Coronary artery (tissue), 2 donors: ENCODE data around the gene ZGLP1.

Experiments used
- DNase-seq: peaks from one replicate; pipeline ENCODE4 v3.0.0-alpha.2; 2017; ENCODE audit warnings: low spot score
- H3K27ac ChIP-seq, 2 donors: fragments of 200-600 bp; sonication (generic); one replicate each; pipeline ENCODE4 v1.5.1; 2016 to 2019
- H3K4me3 ChIP-seq: fragments of 200-600 bp; sonication (generic); 2 replicates; pipeline ENCODE4 v1.5.1; 2016; ENCODE audit warnings: mild to moderate bottlenecking, moderate library complexity
- TF ChIP-seq, protein P1 (sequence below): fragments of 200-600 bp; sonication (generic); IDR thresholded peaks from one replicate; pipeline ENCODE4 v1.5.1; 2019; ENCODE audit warnings: antibody characterized with exemption

ZGLP1 gene

DNA sequence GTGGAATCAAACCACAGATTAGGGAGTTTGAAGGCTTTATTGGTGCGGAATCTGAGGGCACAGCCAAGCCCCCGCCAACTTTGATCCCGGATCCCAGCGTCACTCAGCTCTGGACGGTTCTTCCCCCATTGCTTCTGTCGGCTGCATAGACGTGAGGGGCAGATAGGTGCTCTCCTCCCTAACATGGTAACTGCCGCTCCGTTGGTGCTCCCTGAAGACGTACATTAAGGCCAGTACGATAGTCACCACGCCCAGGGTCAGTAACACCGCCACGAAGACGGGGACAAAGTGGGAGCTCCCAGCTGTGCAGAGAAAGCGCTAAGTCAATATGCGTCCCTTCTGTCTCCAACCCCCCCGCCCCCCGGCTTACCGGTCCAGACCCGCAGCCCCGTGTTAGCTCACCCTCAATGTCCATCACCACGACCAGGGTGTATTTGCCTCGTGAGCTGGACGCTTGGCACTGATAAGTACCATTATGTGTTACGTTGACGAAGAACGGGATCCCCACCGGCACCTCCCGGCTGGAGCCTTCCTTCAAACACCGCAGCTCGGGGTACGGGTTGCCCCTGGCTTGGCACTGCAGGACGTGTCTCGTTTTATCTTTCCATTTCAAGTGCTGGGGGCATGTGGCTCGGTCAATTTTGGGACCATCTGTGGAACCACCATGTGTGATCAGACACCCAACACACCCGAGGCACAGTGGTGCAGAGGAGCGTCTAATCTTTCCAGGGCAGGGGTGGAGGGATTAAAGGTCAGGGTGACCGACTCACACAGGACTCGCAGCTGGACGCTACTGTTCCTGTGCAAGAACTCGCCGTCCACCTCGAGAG, 24.4 kb upstream of the ZGLP1 start:
- TF ChIP-seq, protein P1, sequence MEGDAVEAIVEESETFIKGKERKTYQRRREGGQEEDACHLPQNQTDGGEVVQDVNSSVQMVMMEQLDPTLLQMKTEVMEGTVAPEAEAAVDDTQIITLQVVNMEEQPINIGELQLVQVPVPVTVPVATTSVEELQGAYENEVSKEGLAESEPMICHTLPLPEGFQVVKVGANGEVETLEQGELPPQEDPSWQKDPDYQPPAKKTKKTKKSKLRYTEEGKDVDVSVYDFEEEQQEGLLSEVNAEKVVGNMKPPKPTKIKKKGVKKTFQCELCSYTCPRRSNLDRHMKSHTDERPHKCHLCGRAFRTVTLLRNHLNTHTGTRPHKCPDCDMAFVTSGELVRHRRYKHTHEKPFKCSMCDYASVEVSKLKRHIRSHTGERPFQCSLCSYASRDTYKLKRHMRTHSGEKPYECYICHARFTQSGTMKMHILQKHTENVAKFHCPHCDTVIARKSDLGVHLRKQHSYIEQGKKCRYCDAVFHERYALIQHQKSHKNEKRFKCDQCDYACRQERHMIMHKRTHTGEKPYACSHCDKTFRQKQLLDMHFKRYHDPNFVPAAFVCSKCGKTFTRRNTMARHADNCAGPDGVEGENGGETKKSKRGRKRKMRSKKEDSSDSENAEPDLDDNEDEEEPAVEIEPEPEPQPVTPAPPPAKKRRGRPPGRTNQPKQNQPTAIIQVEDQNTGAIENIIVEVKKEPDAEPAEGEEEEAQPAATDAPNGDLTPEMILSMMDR, result no peak
- no peak for DNase-seq

DNA sequence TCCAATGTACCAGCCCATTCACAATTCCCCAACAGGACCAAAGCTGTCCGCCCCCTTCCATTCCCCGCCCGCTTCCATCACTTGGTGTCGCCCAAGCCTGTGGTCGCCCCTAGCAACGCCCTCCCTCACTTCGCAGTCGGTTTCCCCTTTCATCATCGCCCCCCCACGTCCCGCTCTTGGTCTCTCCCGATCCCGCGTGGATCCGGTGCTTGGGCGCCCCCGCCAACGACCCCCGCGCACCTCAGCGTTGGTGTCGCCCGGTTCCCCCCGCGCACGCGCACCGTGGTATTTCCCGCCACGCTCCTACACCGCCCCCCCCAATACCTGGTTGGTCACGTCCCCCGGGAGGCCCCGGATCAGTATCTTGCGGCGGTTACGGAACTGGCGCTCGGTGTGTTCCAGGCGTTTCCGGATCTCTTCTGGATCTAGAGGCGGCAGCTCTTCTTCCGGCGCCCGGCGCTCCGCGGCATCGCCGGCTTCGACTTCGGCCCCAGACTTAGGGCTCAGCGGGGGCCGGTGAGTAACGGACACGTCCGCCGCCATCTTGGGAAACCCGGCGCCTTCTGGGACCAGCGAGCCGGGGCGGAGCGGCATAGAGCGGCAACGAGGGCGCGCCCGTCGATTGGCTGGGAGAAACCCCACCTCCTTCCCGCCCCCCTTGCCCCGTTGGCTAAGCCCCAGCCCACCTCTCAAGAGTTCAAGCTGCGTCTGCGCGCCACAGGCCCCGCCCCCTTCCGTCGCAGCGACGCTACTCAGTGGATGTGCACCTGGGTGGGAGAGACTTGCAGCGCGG, 23.5 kb upstream of the ZGLP1 start, which contains the start of gene RAVER1:
Gene RAVER1, minus strand, starts transcription at position 565 of the 793 bp plus-strand sequence. Its CDS starts 22 bp downstream, at position 543.
- TF ChIP-seq, protein P1, result no peak
- Histone ChIP-seq H3K27ac (peak within 1 kb of the TSS; percentile 84 to 95), H3K4me3 (peak within 1 kb of the TSS; percentile 86)
- DNase-seq, result peak; percentile 97

More for the DNA sequence above, 24.4 kb upstream of the ZGLP1 start:
- peak overlapping the region; percentile 86 for H3K4me3 ChIP-seq
- peak overlapping the region; percentile 84 to 95 for H3K27ac ChIP-seq

DNA sequence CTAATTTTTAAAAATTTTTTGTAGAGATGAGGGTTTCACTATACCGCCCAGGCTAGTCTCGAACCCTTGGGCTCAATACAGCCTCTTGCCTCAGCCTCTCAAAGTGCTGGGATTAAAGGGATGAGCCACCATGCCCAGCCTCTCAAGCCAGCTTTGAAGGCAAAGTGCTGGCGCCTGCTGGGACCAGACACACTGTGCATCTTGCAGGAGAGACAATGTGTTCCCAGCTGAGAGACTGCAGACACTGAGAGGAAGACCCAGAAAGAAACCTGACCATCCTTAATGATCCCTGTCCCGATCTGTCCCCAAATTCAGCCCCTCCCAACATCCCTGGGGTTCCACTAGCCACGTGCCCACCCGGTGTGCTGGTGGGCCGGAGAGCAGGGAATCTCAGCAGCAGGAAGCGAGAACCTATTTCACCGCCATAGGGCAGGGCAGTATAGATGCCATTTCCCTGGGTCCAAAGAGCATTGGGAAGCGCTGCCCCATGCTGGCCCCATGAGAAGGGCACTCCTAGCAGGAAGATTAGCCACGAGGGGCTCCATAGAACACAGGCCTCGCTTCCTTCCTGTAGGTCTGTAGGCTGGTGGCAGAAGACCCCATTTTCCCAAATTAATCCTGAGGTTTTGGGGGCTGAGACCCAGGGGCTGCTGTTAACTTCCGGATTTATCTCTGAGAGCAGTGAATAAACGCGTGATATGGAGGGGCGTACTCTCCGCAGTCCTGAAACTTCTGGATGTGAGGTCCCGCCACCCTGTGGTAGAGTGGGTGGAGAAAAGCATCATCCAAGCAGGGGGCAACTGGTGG, 22.7 kb upstream of the ZGLP1 start:
- DNase-seq, result no peak

DNA sequence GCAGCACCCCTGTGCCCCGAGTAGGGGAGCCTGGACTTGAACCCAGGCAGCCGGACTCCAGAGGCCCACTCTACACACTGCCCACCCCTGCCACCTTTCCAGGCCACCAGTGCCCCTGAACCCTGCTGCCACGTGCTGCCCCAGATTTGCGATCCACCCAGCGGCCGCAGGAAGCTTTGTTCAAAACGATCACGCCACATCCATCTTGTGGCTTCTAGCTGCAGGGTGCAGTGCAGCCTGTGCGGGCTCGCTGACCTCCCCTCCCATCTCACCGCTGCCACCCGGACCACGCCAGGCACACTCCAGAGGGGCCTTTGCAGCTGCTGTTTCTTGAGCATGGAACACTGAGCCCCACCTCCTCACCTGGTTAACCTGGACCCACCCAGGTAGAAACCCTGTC, 19.9 kb upstream of the ZGLP1 start:
- TF ChIP-seq, protein P1, result no peak
- Histone ChIP-seq H3K27ac (no peak overlapping the region), H3K4me3 (no peak overlapping the region)
- no peak for DNase-seq

More for the DNA sequence above, 22.7 kb upstream of the ZGLP1 start:
- TF ChIP-seq, protein P1, result no peak
- peak overlapping the region; percentile 84 to 95 for H3K27ac ChIP-seq
- H3K4me3 ChIP-seq, result peak overlapping the region; percentile 86

DNA sequence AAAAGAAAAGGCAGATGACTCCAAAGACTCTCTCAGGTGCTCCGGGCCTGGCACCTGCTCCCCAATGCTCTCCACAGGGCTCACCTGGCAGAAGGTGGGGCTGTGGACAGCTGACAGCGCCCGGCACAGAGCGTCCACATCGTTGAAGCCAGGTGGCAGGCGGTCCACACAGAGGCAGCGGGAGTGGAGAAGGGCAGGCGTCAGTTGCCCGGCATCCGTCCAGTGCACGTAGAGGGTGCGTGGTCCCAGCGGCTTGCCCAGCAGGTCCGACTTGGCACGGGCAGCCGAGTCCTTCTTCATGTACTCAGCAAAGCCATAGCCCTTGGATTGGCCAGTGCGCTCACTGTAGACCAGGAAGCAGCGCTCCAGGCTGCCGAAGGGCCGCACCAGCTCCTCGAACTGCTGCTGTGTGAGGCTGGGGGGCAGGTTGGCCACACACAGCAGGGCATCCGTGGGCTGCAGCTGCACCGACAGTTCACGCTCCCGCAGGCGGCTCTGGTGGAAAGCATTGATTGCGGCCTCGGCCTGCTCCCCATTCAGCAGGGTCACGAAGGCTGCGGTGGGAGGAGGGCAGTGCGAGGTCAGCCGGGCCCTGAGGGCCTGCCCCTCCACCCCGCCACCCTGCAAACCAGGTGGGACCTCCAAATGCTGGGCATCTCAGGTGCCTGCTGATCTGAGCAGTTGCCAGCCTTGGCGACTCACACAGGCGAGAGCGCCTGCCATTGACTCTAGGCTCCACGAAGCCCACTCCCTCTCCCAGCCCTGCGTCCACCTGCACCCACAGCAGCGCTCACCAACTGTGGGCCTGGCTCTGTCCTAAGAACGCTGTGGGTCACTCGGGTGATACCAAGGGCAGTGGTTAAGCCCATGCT, 19.2 kb upstream of the ZGLP1 start:
- Histone ChIP-seq H3K27ac (no peak overlapping the region), H3K4me3 (no peak overlapping the region)
- TF ChIP-seq, protein P1, result no peak
- no peak for DNase-seq

DNA sequence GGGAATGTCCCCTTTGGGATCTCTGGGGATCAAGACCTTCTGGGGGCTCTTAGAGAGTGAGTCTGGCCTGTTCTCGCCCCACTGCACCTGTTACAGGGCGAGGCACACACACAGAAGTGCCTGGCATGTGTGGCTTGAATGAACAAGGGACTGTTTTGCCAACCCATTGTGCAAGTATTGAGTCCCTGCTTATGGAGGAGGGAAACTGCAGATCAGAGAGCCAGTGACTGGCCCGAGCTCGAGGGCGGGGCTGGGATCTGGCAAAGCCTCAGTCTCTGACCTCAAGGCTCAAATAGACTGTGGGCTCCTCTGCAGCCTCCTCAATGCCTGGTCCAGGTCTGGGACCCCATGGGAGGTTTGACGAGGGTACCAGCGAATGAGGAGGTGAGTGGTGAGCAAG, 18.2 kb upstream of the ZGLP1 start:
- DNase-seq, result no peak
- H3K4me3 ChIP-seq, result no peak overlapping the region
- H3K27ac ChIP-seq, result no peak overlapping the region
- TF ChIP-seq, protein P1, result no peak
